Activated effector memory CD4-positive, alpha-beta T cell treated with anti-CD3 and anti-CD28 coated beads, Interleukin-2, amount 50 U/mL, for 16 hours (primary cell): Measurements from ENCODE around the gene TNFRSF9.

Source experiments
- DNase-seq: peaks from one replicate; pipeline ENCODE4 v3.0.0-alpha.2; 2020

TNFRSF9 gene

GRCh38 chr1:7869136-7869920, 71.3 kb downstream of the TNFRSF9 start:
- no peak for DNase-seq

DNA sequence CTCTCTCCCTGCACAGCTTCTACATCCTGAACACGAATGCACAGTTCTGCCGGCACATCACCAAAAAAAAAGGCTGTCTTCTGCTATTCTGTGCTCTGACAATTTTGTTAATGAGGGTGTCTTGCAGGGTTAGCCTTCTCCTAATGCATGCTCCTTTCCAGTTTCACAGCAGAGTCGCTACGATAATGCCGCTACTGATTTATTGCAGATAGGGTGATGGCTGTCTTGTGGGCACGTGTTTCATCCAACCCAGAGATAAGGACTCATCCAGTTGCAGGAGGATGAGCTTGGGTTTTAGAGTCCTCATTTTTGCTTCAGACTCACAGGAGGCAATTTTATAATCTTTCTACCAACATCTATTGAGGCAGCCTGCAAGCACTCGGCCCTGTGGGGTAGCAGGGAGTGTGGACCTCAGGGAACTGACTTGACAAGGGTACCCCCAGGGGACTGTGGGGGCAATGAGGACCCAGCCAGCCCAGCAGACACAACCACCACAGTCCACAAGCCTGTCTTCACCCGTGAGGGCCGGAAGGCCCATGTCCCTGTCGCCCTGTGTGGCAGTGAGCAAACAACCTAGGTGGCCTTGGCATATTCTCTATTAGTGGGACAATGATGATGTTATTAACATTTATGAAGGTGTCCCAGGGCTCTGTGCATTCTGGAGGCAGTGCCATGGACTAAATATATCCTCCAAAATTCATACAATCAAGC, 72.4 kb downstream of the TNFRSF9 start:
- DNase-seq, result no peak

DNA sequence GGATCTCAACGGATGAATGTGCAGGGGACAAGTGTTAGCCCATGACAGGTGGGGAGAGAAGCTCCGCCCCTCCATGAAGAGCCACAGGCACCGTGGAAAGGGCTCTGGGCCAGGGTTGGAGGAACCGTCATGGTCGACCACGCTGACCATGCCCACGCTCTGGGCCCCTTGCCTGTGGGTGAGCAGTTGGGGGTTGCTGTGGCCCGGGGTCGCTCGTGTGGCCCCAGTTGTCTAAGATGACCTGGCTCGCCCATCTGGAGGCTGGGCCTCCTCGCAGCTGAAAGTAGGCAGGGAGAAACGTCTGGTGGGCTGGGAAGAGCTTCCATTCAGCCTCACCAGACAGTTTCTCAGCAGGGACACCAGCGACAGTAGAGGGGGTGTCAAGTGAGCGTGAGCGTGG, 74.7 kb downstream of the TNFRSF9 start:
- no peak for DNase-seq
